AG09309 (cell line): ENCODE results near the gene GNG7.

ENCODE experiments used
- DNase-seq: peaks from one replicate; pipeline ENCODE4 v3.0.0-alpha.2; 2010; ENCODE audit warnings: low read depth
- H3K4me3 ChIP-seq: 2 replicates; pipeline ENCODE4 v1.5.1; 2011; ENCODE audit warnings: mild to moderate bottlenecking, low read depth, low read length, moderate library complexity; ENCODE audit not compliant: control insufficient read depth
- CTCF ChIP-seq: IDR thresholded peaks from 2 replicates; pipeline ENCODE4 v1.5.1; 2011; ENCODE audit warnings: mild to moderate bottlenecking, low read depth, low read length, inconsistent platforms; ENCODE audit not compliant: insufficient read depth, control insufficient read depth; ENCODE audit errors: missing control alignments

Gene GNG7

GRCh38 chr19:2699413-2700140, 2.9 kb downstream of the GNG7 start:
- TF ChIP-seq CTCF = no peak
- no peak overlapping the region for H3K4me3 ChIP-seq
- no peak for DNase-seq

- TF ChIP-seq CTCF = no peak
- H3K4me3 ChIP-seq = no peak overlapping the region
- no peak for DNase-seq
Observed at GRCh38 chr19:2694196-2694595, 8.3 kb downstream of the GNG7 start.

GRCh38 chr19:2693492-2694160, 8.9 kb downstream of the GNG7 start:
- TF ChIP-seq CTCF = no peak
- no peak overlapping the region for H3K4me3 ChIP-seq
- DNase-seq = no peak

- TF ChIP-seq CTCF = no peak
- no peak overlapping the region for H3K4me3 ChIP-seq
- no peak for DNase-seq
Observed at GRCh38 chr19:2691951-2692350, 10.5 kb downstream of the GNG7 start.

GRCh38 chr19:2690856-2691255, 11.6 kb downstream of the GNG7 start:
- H3K4me3 ChIP-seq = no peak overlapping the region
- TF ChIP-seq CTCF = no peak
- no peak for DNase-seq

GRCh38 chr19:2686360-2686759, 16.1 kb downstream of the GNG7 start:
- no peak for DNase-seq
- TF ChIP-seq CTCF = no peak
- no peak overlapping the region for H3K4me3 ChIP-seq
